Suprapubic skin (tissue), 4 donors: ENCODE data around the gene RNF38.

Experiments used
- CTCF ChIP-seq, 2 donors: fragments of 200-600 bp in 1 of 2; fragments of 450-650 bp in 1 of 2; sonication (generic) in 1 of 2; IDR thresholded peaks; one replicate each; pipeline ENCODE4 v1.5.1; 2016 to 2019; ENCODE audit warnings: antibody characterized with exemption in 2 of 2, mild to moderate bottlenecking in 1 of 2, moderate library complexity in 1 of 2
- EP300 ChIP-seq: sonication (generic); formaldehyde crosslinking; IDR thresholded peaks from one replicate; pipeline ENCODE4 v1.6.1; 2017; ENCODE audit warnings: antibody characterized with exemption
- POLR2AphosphoS5 ChIP-seq, 3 donors: sonication (generic); formaldehyde crosslinking; IDR thresholded peaks; one replicate each; pipeline ENCODE4 v1.6.1; 2017; ENCODE audit warnings: antibody characterized with exemption in 3 of 3

GRCh38 chr9:36319806-36320205, 80.3 kb downstream of the RNF38 start:
- TF ChIP-seq CTCF (IDR thresholded peaks at IDR 0.05) (no peak), POLR2AphosphoS5 (IDR thresholded peaks at IDR 0.05) (no peak), EP300 (no peak)
